HEK293T (cell line): ENCODE data around the gene CHCHD3.

Experiments
- FOXA1 ChIP-seq: fragments of 450-650 bp; IDR thresholded peaks from 2 replicates; pipeline ENCODE4 v1.6.1; 2016; ENCODE audit warnings: mild to moderate bottlenecking
- FOXM1 ChIP-seq: fragments of 450-650 bp; IDR thresholded peaks from 2 replicates; pipeline ENCODE4 v1.6.1; 2017; ENCODE audit warnings: mild to moderate bottlenecking, borderline replicate concordance
- HDGF ChIP-seq: fragments of 450-650 bp; IDR thresholded peaks from 2 replicates; pipeline ENCODE4 v1.6.1; 2017; ENCODE audit warnings: antibody characterized with exemption, borderline replicate concordance
- PKNOX1 ChIP-seq: fragments of 450-650 bp; IDR thresholded peaks from 2 replicates; pipeline ENCODE4 v1.6.1; 2016
- SP1 ChIP-seq: fragments of 450-650 bp; IDR thresholded peaks from 2 replicates; pipeline ENCODE4 v1.6.1; 2017
- TARDBP ChIP-seq: fragments of 450-650 bp; IDR thresholded peaks from 2 replicates; pipeline ENCODE4 v1.6.1; 2016

- TF ChIP-seq FOXA1 (no peak), FOXM1 (no peak), TARDBP (no peak), PKNOX1 (no peak), SP1 (no peak), HDGF (no peak)
These were observed 41.7 kb downstream of the CHCHD3 start for GRCh38 chr7:133040178-133040577.
